Measurements from ENCODE around the gene CFAP57. TPM values are rescaled to one million over a fixed set of nuclear protein-coding genes. Genes with fewer than 3 reads are reported as not detected.

CFAP57 gene
- total RNA-seq, 1 donor from 2014 or later, result 0.86 TPM

DNA sequence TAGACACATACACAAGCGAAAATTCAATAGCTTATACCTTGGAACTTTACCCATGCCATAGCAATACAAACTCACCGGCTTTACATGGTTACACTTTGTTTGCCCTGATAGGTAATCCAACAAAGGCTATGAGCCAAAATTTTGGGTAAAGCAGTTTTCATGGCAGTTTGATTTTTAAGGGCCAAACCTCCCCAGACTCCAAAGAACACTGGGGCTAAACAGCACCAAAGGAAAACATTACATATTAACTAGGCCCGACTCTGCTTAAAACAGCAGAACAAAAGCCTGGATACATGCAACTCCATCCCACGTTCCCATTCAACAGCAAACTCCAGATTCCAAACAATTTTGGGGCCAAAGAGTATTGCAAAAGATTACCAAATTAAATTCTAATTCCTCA, 93.3 kb downstream of the CFAP57 start:
- H3K27ac Mint-ChIP-seq (ENCODE audit: unreplicated experiment), result no peak overlapping the region
- H3K36me3 Mint-ChIP-seq (ENCODE audit: low read depth), result peaks cover 15% of the 10 kb centered on the region
- DNase-seq (ENCODE audit: low read depth, low spot score), result no peak
- peaks cover 23% of the 10 kb centered on the region for H3K9me3 Mint-ChIP-seq
- no peaks in the 10 kb centered on the region for H3K4me1 Mint-ChIP-seq
- H3K27me3 Mint-ChIP-seq (ENCODE audit: low read depth), result peaks cover 8% of the 10 kb centered on the region
- H3K4me3 Mint-ChIP-seq, result no peak overlapping the region
- TF ChIP-seq, protein P1, sequence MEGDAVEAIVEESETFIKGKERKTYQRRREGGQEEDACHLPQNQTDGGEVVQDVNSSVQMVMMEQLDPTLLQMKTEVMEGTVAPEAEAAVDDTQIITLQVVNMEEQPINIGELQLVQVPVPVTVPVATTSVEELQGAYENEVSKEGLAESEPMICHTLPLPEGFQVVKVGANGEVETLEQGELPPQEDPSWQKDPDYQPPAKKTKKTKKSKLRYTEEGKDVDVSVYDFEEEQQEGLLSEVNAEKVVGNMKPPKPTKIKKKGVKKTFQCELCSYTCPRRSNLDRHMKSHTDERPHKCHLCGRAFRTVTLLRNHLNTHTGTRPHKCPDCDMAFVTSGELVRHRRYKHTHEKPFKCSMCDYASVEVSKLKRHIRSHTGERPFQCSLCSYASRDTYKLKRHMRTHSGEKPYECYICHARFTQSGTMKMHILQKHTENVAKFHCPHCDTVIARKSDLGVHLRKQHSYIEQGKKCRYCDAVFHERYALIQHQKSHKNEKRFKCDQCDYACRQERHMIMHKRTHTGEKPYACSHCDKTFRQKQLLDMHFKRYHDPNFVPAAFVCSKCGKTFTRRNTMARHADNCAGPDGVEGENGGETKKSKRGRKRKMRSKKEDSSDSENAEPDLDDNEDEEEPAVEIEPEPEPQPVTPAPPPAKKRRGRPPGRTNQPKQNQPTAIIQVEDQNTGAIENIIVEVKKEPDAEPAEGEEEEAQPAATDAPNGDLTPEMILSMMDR (conservative IDR thresholded peaks at IDR 0.05), result no peak

DNA sequence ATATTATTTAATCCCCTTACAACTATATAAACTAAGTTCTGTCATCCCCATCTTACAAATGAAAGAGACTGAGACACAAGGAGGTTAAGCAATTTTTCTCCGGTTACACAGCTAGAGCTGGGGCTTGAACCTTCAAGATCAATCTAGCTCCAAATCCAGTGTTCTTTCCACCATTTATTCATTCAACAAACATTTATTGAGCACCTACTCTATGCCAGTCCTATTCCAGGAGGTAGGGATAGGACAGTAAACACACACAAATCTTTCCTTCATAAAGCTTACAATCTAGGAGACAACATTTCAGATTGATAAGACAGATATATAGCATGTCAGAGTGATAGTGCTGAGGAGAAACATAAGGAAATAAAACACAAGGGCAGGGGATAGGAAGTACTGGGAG, 94.8 kb downstream of the CFAP57 start:
- Mint-ChIP-seq H3K27me3 (ENCODE audit: low read depth) (peaks cover 18% of the 10 kb centered on the region), H3K4me3 (no peak overlapping the region), H3K9me3 (peaks cover 18% of the 10 kb centered on the region), H3K36me3 (ENCODE audit: low read depth) (peaks cover 10% of the 10 kb centered on the region), H3K27ac (ENCODE audit: unreplicated experiment) (no peak overlapping the region), H3K4me1 (peaks cover 10% of the 10 kb centered on the region)
- no peak for DNase-seq (ENCODE audit: low read depth, low spot score)
- TF ChIP-seq, protein P1 (conservative IDR thresholded peaks at IDR 0.05), result no peak

DNA sequence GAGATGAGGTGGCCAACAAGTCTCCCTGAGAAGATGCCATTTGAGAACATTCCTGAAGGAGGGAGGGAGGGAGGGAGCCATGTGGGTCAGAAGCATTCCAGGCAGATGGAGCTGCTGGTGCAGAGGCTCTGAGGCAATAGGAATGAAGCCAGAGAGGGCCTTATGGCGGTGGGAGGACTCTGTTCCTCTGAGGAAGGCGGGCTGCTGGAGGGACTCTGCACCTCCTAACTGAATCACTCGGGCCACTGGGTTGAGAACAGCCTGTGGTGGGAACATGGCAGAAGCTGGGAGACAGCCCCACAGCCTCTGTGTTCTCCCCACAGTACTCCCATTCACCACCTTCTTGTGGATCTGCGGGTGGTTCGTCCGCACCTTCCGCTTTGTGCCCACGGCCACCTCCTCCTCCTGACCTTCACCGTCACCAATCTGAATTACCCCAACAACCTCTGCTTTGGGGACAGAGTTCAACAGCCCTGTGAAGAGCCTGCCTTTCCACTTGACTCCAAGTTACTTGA, 95.2 kb downstream of the CFAP57 start:
- peaks cover 18% of the 10 kb centered on the region for H3K27me3 Mint-ChIP-seq (ENCODE audit: low read depth)
- H3K4me3 Mint-ChIP-seq, result no peak overlapping the region
- DNase-seq (ENCODE audit: low read depth, low spot score), result no peak
- H3K4me1 Mint-ChIP-seq, result peaks cover 11% of the 10 kb centered on the region
- peaks cover 16% of the 10 kb centered on the region for H3K9me3 Mint-ChIP-seq
- H3K36me3 Mint-ChIP-seq (ENCODE audit: low read depth), result peaks cover 10% of the 10 kb centered on the region
- TF ChIP-seq, protein P1 (conservative IDR thresholded peaks at IDR 0.05), result no peak
- no peak overlapping the region for H3K27ac Mint-ChIP-seq (ENCODE audit: unreplicated experiment)

DNA sequence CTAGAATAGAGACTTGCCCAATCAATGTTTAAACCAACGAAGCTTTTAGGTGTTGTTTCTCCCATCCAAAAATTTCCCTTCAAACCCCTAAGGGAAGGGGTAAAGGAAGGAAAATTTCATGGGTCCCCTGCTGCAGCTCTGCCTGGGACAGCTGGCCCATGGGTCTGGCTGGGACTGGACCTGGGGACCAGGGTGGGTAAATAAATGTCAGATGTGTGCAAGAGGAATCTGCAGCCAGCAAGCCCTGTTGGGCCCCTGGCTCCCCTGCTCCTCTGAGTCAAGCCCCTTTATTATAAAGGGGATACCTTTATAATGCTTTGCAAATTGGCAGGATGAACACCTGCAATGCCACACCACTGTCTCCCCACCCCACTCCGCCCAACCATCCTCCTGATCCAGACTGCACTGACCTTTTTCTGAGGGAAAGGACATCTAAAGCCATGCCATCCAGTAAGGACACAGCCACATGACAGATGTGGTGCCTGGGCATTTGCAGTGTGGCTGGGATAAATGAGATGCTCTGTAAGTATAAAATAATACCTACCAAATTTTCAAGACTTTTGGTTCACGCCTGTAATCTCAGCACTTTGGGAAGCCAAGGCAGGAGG, 95.8 kb downstream of the CFAP57 start:
- H3K4me1 Mint-ChIP-seq, result peaks cover 11% of the 10 kb centered on the region
- H3K4me3 Mint-ChIP-seq, result no peak overlapping the region
- peaks cover 6% of the 10 kb centered on the region for H3K36me3 Mint-ChIP-seq (ENCODE audit: low read depth)
- no peak for DNase-seq (ENCODE audit: low read depth, low spot score)
- H3K9me3 Mint-ChIP-seq, result peaks cover 11% of the 10 kb centered on the region
- TF ChIP-seq, protein P1 (conservative IDR thresholded peaks at IDR 0.05), result no peak
- H3K27me3 Mint-ChIP-seq (ENCODE audit: low read depth), result peaks cover 18% of the 10 kb centered on the region
- H3K27ac Mint-ChIP-seq (ENCODE audit: unreplicated experiment), result no peak overlapping the region

DNA sequence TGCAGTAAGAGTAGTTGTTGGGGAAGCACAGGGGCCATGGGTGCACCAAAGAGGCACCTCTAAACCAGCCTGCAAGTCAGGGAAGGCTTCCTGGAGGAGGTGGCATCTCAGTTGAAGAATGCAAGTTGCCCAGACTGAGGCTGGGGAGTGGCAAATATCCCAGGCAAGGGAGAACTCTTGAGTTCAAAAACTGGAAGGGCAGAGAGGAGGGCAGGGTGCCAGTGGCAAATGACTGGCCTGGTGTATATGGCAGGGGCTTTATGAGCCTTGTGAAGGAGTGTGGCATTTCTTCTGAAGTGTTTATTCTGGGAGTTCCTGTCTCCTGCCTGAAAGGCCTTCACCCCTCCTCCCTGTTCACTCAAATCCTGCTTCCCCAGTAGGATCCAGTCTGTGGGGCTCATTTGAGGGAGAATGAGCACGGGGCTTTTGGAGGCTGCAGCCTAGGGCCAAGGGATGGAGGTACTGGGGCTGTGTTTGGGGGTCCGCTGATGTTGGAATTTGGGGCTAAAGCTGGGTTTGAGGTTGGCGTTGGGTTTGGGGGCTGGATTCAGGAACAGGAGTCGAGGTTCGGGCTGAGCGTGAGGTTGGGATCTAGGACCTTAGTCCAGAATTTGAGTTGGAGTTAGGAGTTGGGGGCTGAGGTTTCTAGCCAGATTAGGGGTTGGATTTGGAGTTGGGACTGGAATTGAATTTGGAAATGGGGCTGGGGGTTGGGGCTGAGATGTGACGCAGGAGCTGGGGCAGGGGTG, 97.7 kb downstream of the CFAP57 start, which contains the start of gene TMEM125:
TSS of gene TMEM125 (plus strand) at position 357 of the 749 bp plus-strand sequence. CDS start 2,740 bp downstream, outside the sequence.
- TF ChIP-seq, protein P1 (conservative IDR thresholded peaks at IDR 0.05), result no peak
- no peak for DNase-seq (ENCODE audit: low read depth, low spot score)
- Mint-ChIP-seq H3K4me3 (peak within 1 kb of the TSS; percentile 31), H3K27ac (ENCODE audit: unreplicated experiment) (peak within 1 kb of the TSS; percentile 84), H3K27me3 (ENCODE audit: low read depth) (peaks cover 18% of the 10 kb centered on the region), H3K36me3 (ENCODE audit: low read depth) (no peaks in the 10 kb centered on the region), H3K4me1 (peaks cover 11% of the 10 kb centered on the region), H3K9me3 (peaks cover 5% of the 10 kb centered on the region)

All from neural crest cell (in vitro differentiated cells).